B cell (primary cell): ENCODE results near the gene RXFP1.

Experiments used
- EZH2 ChIP-seq: IDR thresholded peaks from 2 replicates; pipeline ENCODE4 v1.6.1; 2012; ENCODE audit warnings: borderline replicate concordance, low read depth, mild to moderate bottlenecking, moderate library complexity, low read length; ENCODE audit not compliant: insufficient read depth, poor library complexity, severe bottlenecking
- TF ChIP-seq, protein P1 (sequence below): fragments of 200-600 bp; IDR thresholded peaks from one replicate; pipeline ENCODE4 v1.8.0; 2022; ENCODE audit warnings: antibody characterized with exemption, mild to moderate bottlenecking

DNA sequence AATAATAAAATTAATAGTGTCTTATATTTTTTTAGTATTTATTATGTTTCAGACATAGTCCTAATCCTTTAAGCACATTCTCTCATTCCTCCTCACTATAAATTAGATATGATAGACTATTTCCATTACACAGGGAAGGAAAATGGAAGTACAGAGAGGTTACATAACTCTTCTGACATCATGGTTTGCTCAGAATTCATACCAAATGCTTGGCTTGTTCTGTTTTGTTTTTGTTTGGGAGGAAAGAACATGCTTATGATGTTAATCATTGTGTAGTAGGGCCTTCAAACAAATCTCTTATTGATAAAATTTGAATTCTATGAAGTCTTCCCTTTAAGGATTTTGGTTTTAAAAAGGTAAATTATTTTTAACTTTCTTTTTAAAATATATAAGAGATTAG lies 59.5 kb downstream of the RXFP1 start:
- TF ChIP-seq, protein P1, sequence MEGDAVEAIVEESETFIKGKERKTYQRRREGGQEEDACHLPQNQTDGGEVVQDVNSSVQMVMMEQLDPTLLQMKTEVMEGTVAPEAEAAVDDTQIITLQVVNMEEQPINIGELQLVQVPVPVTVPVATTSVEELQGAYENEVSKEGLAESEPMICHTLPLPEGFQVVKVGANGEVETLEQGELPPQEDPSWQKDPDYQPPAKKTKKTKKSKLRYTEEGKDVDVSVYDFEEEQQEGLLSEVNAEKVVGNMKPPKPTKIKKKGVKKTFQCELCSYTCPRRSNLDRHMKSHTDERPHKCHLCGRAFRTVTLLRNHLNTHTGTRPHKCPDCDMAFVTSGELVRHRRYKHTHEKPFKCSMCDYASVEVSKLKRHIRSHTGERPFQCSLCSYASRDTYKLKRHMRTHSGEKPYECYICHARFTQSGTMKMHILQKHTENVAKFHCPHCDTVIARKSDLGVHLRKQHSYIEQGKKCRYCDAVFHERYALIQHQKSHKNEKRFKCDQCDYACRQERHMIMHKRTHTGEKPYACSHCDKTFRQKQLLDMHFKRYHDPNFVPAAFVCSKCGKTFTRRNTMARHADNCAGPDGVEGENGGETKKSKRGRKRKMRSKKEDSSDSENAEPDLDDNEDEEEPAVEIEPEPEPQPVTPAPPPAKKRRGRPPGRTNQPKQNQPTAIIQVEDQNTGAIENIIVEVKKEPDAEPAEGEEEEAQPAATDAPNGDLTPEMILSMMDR, result no peak
- TF ChIP-seq EZH2, result no peak
